ENCODE measurements around the gene TRHDE.
"Not testable (repeated sequence)": the region's sequence is repeated elsewhere in the genome, so short reads cannot be mapped to it uniquely, and the experiment has no call there.

Gene TRHDE

DNA sequence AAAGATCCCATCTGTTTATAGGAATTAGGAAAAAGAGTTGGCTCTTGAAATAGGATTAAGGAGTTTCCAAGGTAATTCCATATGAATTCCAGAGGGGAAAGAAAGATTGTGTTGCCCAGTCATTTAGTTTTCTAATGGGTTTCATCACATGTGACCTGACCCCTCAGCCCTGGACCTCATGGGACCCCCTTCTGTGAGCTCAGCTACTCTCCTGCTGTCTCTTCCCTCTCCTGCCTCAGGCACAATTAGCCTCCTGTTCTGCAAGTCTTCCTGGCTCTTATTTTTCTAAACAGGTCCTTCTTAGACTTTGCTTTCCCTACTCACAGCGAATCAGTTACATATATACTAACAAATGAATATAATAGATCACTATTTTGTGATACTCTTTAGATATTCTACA lies 237.7 kb downstream of the TRHDE start:
- TF ChIP-seq CTCF (conservative IDR thresholded peaks at IDR 0.05; ENCODE audit: low read depth, low read length), result no peak
- no peak for DNase-seq (ENCODE audit: low read depth)
- no peak overlapping the region for H3K4me3 ChIP-seq (ENCODE audit: low read length)

GRCh38 chr12:72510772-72511171 lies 238.6 kb downstream of the TRHDE start:
- no peak for DNase-seq (ENCODE audit: low read depth)
- TF ChIP-seq CTCF (conservative IDR thresholded peaks at IDR 0.05; ENCODE audit: low read depth, low read length), result no peak
- no peak overlapping the region for H3K4me3 ChIP-seq (ENCODE audit: low read length)

DNA sequence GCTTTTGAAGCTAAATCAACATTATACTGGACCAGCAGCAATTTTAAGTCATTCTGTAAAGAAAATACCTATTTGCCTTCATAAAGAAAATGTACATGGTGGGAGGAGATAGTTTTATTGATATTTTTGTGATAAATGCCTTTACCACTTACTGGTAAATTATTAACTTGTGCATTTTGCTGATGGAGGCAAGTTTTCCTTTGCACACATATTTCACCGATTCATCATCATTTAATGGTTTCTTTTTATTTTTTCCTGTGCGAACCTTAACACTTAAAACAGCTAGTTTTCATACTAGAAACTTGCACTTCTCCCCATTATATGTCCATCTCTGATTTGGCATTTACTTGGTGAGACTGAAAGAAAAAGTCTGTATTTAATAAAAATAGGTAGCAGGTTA lies 239.3 kb downstream of the TRHDE start:
- no peak overlapping the region for H3K4me3 ChIP-seq (ENCODE audit: low read length)
- no peak for DNase-seq (ENCODE audit: low read depth)
- TF ChIP-seq CTCF (conservative IDR thresholded peaks at IDR 0.05; ENCODE audit: low read depth, low read length), result no peak

GRCh38 chr12:72511906-72512305 lies 239.7 kb downstream of the TRHDE start:
- no peak for TF ChIP-seq CTCF (conservative IDR thresholded peaks at IDR 0.05; ENCODE audit: low read depth, low read length)
- peak; percentile 31 for DNase-seq (ENCODE audit: low read depth)
- no peak overlapping the region for H3K4me3 ChIP-seq (ENCODE audit: low read length)

DNA sequence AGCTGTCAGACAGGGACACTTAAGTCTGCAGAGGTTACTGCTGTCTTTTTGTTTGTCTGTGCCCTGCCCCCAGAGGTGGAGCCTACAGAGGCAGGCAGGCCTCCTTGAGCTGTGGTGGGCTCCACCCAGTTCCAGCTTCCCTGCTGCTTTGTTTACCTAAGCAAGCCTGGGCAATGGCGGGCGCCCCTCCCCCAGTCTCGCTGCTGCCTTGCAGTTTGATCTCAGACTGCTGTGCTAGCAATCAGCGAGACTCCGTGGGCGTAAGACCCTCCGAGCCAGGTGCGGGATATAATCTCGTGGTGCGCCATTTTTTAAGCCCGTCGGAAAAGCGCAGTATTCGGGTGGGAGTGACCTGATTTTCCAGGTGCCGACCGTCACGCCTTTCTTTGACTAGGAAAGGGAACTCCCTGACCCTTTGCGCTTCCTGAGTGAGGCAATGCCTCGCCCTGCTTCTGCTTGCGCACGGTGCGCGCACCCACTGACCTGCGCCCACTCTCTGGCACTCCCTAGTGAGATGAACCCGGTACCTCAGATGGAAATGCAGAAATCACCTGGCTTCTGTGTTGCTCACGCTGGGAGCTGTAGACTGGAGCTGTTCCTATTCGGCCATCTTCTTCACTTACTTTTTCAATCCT lies 248.0 kb downstream of the TRHDE start:
- not testable (repeated sequence) for DNase-seq (ENCODE audit: low read depth); H3K4me3 ChIP-seq (ENCODE audit: low read length)

GRCh38 chr12:72521326-72521725 lies 249.2 kb downstream of the TRHDE start:
- DNase-seq (ENCODE audit: low read depth), result no peak
- no peak overlapping the region for H3K4me3 ChIP-seq (ENCODE audit: low read length)
- TF ChIP-seq CTCF (conservative IDR thresholded peaks at IDR 0.05; ENCODE audit: low read depth, low read length), result no peak

- H3K4me3 ChIP-seq (ENCODE audit: low read length), result no peak overlapping the region
- TF ChIP-seq CTCF (conservative IDR thresholded peaks at IDR 0.05; ENCODE audit: low read depth, low read length), result no peak
- no peak for DNase-seq (ENCODE audit: low read depth)
Observed at GRCh38 chr12:72522411-72522810, 250.2 kb downstream of the TRHDE start.

- no peak for DNase-seq (ENCODE audit: low read depth)
- no peak for TF ChIP-seq CTCF (conservative IDR thresholded peaks at IDR 0.05; ENCODE audit: low read depth, low read length)
- no peak overlapping the region for H3K4me3 ChIP-seq (ENCODE audit: low read length)
Observed at GRCh38 chr12:72523754-72524153, 251.6 kb downstream of the TRHDE start.

Measured in retinal pigment epithelial cell (primary cell).